ENCODE measurements around the gene MAT2B. TPM values are rescaled to one million over a fixed set of nuclear protein-coding genes. Genes with fewer than 3 reads are reported as not detected.

MAT2B gene
- total and polyA plus RNA-seq, 2 of the 8 experiments (the other 6 are each of a cell fraction or from before 2014, with no cell fraction given) = 33.9 to 65.2 TPM

DNA sequence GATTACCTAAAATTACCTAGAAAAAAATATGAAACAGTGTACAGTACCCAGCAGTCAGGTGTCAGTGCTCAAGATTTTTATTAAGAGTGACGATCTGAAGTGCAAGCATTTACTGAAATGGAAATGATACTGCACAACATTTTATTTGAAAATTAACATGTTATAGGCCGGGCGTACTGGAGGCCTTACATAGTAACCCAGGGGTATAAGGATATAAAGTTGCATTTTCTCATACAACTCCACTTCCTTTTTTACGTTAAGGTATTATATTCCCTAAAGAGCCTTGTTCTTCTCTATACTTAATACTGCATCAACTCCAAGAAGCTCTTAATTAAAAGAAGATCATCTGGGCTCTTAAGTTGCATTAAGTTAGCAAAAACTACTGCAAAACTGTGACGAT, 3.3 kb downstream of the MAT2B start (continued):
- TF ChIP-seq CTCF (IDR thresholded peaks at IDR 0.05; ENCODE audit: control extremely low read depth in 1 of 3, insufficient read depth in 1 of 3, low read depth in 1 of 3, low read length in 3 of 3) = no peak
- no peak for TF ChIP-seq SAP30 (IDR thresholded peaks at IDR 0.05; ENCODE audit: insufficient read depth, insufficient replicate concordance, low read length)
- TF ChIP-seq FOSL1 (IDR thresholded peaks at IDR 0.05; ENCODE audit: insufficient read depth, low read depth, low read length) = no peak
- TF ChIP-seq, protein P1, sequence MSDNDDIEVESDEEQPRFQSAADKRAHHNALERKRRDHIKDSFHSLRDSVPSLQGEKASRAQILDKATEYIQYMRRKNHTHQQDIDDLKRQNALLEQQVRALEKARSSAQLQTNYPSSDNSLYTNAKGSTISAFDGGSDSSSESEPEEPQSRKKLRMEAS (IDR thresholded peaks at IDR 0.05) = no peak
- no peak for TF ChIP-seq KDM5A (IDR thresholded peaks at IDR 0.05; ENCODE audit: low read length)
- TF ChIP-seq HDAC2 (IDR thresholded peaks at IDR 0.05; ENCODE audit: borderline replicate concordance in 1 of 2, low read depth in 2 of 2, low read length in 2 of 2) = no peak
- no peak for TF ChIP-seq RAD21 (IDR thresholded peaks at IDR 0.05 in 1 of 2, conservative IDR thresholded peaks at IDR 0.05 in 1 of 2; ENCODE audit: low read depth in 2 of 2, low read length in 2 of 2)
- no peak for TF ChIP-seq SP1 (IDR thresholded peaks at IDR 0.05; ENCODE audit: low read depth, low read length)
